Memory B cell (primary cell): ENCODE results near the gene LMO7.
"Not testable (repeated sequence)": the region's sequence is repeated elsewhere in the genome, so short reads cannot be mapped to it uniquely, and the experiment has no call there.

Experiments used
- ATAC-seq: fragments of 150-1000 bp; cut with Tn5 transposase; 2 replicates; pipeline ENCODE4 v1.10.0; 2021; ENCODE audit warnings: low read depth, mild to moderate bottlenecking, moderate library complexity
- DNase-seq, 2 donors: peaks; one replicate each; pipeline ENCODE4 v3.0.0; 2022; ENCODE audit warnings: low spot score in 2 of 2
- H3K27ac Mint-ChIP-seq: one replicate; pipeline ENCODE4 v1.8.0; 2022; ENCODE audit warnings: mild to moderate bottlenecking, moderate library complexity, mixed read lengths
- H3K27me3 Mint-ChIP-seq: one replicate; pipeline ENCODE4 v1.8.0; 2022; ENCODE audit warnings: mixed read lengths
- H3K36me3 Mint-ChIP-seq: one replicate; pipeline ENCODE4 v1.8.0; 2022; ENCODE audit warnings: mild to moderate bottlenecking, mixed read lengths
- H3K4me1 Mint-ChIP-seq: one replicate; pipeline ENCODE4 v1.8.0; 2022; ENCODE audit warnings: mixed read lengths
- H3K4me3 Mint-ChIP-seq: one replicate; pipeline ENCODE4 v1.8.0; 2022; ENCODE audit warnings: mild to moderate bottlenecking, moderate library complexity, mixed read lengths
- H3K9me3 Mint-ChIP-seq: one replicate; pipeline ENCODE4 v1.8.0; 2022; ENCODE audit warnings: mixed read lengths

LMO7 gene

GRCh38 chr13:75769141-75769905 lies 133.2 kb downstream of the LMO7 start:
- no peak for DNase-seq
- no peak overlapping the region for H3K4me3 Mint-ChIP-seq
- no peak for ATAC-seq
- H3K27ac Mint-ChIP-seq = no peak overlapping the region
- H3K9me3 Mint-ChIP-seq = peaks cover 2% of the 10 kb centered on the region
- H3K27me3 Mint-ChIP-seq = no peaks in the 10 kb centered on the region
- H3K4me1 Mint-ChIP-seq = peaks cover 2% of the 10 kb centered on the region
- H3K36me3 Mint-ChIP-seq = peaks cover 8% of the 10 kb centered on the region

- ATAC-seq = no peak
- H3K27ac Mint-ChIP-seq = no peak overlapping the region
Observed at GRCh38 chr13:75770164-75770563, 134.0 kb downstream of the LMO7 start.

GRCh38 chr13:75770592-75771011 lies 134.5 kb downstream of the LMO7 start:
- Mint-ChIP-seq H3K27me3 (no peaks in the 10 kb centered on the region), H3K4me3 (no peak overlapping the region), H3K36me3 (peaks cover 4% of the 10 kb centered on the region), H3K4me1 (peaks cover under 1% of the 10 kb centered on the region), H3K9me3 (peaks cover 2% of the 10 kb centered on the region), H3K27ac (no peak overlapping the region)
- DNase-seq (no peak), ATAC-seq (no peak)

More at GRCh38 chr13:75770164-75770563, 134.0 kb downstream of the LMO7 start:
- H3K36me3 Mint-ChIP-seq = peaks cover 8% of the 10 kb centered on the region
- H3K27me3 Mint-ChIP-seq = no peaks in the 10 kb centered on the region
- no peak for DNase-seq
- peaks cover 2% of the 10 kb centered on the region for H3K4me1 Mint-ChIP-seq
- H3K4me3 Mint-ChIP-seq = no peak overlapping the region
- peaks cover 2% of the 10 kb centered on the region for H3K9me3 Mint-ChIP-seq

DNA sequence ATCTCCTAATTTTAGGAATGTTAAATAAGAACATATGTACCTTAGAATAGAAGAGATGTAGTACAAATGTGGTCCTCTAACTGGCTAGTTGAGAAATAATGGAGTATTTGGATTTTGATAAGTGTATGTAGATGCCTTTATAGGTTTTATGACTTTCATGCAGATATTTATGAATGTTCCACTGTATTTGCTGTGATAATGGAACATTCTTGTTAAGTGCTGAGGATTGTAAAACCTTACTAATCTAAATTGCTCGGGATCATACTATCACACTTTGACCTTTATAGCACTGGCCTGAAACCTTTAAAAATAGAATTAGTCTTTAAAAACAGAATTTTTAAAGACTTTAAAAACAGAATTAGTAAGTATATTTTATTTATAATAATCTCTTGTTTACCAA lies 135.1 kb downstream of the LMO7 start:
- H3K36me3 Mint-ChIP-seq = peaks cover 2% of the 10 kb centered on the region
- H3K9me3 Mint-ChIP-seq = peaks cover 2% of the 10 kb centered on the region
- no peak overlapping the region for H3K4me3 Mint-ChIP-seq
- H3K27me3 Mint-ChIP-seq = no peaks in the 10 kb centered on the region
- DNase-seq = no peak
- peaks cover 2% of the 10 kb centered on the region for H3K4me1 Mint-ChIP-seq
- H3K27ac Mint-ChIP-seq = no peak overlapping the region
- ATAC-seq = no peak

DNA sequence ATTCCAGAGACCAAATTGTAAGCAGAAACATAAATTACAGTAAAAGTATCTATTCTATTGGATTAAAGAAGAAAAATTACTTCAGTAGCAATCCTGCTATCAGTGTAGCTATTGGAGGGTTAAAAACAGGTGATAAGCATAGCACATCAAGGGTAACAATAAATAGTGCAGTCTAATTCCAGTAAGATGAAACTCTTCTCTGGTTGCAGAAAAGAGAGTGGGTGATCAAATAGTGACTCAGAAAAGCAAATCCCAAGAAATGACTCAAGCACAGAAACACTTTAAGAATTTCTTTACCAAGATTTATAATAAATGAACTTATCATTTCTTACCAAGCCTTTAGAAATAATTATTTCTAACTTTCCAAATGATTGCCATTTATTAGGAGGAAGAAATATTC lies 135.7 kb downstream of the LMO7 start:
- no peak overlapping the region for H3K4me3 Mint-ChIP-seq
- H3K27me3 Mint-ChIP-seq = no peaks in the 10 kb centered on the region
- ATAC-seq = no peak
- H3K36me3 Mint-ChIP-seq = peaks cover 2% of the 10 kb centered on the region
- H3K27ac Mint-ChIP-seq = no peak overlapping the region
- peaks cover 2% of the 10 kb centered on the region for H3K9me3 Mint-ChIP-seq
- no peak for DNase-seq
- peaks cover 2% of the 10 kb centered on the region for H3K4me1 Mint-ChIP-seq

DNA sequence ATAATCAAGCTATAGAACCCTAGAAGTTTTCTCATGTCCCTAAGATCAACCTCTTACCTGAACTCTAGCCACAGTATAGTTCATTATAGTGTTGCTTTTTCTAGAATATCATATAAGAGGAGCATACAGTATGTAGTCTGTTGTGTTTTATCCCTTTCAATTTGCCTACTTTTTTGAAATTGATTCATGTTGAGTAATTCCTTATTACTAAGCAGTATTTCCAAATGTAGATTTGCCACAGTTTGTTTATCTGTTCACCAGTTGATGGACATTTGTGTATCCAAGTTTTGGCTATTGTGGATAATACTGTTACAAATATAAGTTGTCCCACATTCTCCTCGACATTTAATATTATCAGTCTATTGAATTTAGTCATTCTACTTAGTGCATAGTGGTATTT lies 138.0 kb downstream of the LMO7 start:
- peaks cover 7% of the 10 kb centered on the region for H3K36me3 Mint-ChIP-seq
- DNase-seq = no peak

GRCh38 chr13:75776550-75776949 lies 140.4 kb downstream of the LMO7 start:
- ATAC-seq = no peak
- Mint-ChIP-seq H3K4me3 (no peak overlapping the region), H3K4me1 (peaks cover 2% of the 10 kb centered on the region)

More for the DNA sequence above, 138.0 kb downstream of the LMO7 start:
- no peak overlapping the region for H3K27ac Mint-ChIP-seq
- ATAC-seq = no peak
- H3K4me3 Mint-ChIP-seq = no peak overlapping the region
- H3K27me3 Mint-ChIP-seq = no peaks in the 10 kb centered on the region
- peaks cover 5% of the 10 kb centered on the region for H3K9me3 Mint-ChIP-seq
- peaks cover 2% of the 10 kb centered on the region for H3K4me1 Mint-ChIP-seq

GRCh38 chr13:75779393-75779792 lies 143.3 kb downstream of the LMO7 start:
- Mint-ChIP-seq H3K36me3 (peaks cover 15% of the 10 kb centered on the region), H3K4me1 (peaks cover 2% of the 10 kb centered on the region), H3K27ac (no peak overlapping the region), H3K4me3 (no peak overlapping the region), H3K9me3 (peaks cover 11% of the 10 kb centered on the region), H3K27me3 (no peaks in the 10 kb centered on the region)
- no peak for DNase-seq
- no peak for ATAC-seq

More at GRCh38 chr13:75776550-75776949, 140.4 kb downstream of the LMO7 start:
- H3K27ac Mint-ChIP-seq = no peak overlapping the region
- DNase-seq = no peak
- no peaks in the 10 kb centered on the region for H3K27me3 Mint-ChIP-seq
- H3K9me3 Mint-ChIP-seq = peaks cover 13% of the 10 kb centered on the region
- peaks cover 14% of the 10 kb centered on the region for H3K36me3 Mint-ChIP-seq

GRCh38 chr13:75780103-75780502 lies 144.0 kb downstream of the LMO7 start:
- H3K4me3 Mint-ChIP-seq, H3K27ac Mint-ChIP-seq, H3K4me1 Mint-ChIP-seq, DNase-seq, ATAC-seq, H3K27me3 Mint-ChIP-seq: not testable (repeated sequence)
- Mint-ChIP-seq H3K36me3 (peaks cover 15% of the 10 kb centered on the region), H3K9me3 (peaks cover 11% of the 10 kb centered on the region)

- H3K4me1 Mint-ChIP-seq = no peaks in the 10 kb centered on the region
- no peaks in the 10 kb centered on the region for H3K27me3 Mint-ChIP-seq
- no peak overlapping the region for H3K27ac Mint-ChIP-seq
- peaks cover 11% of the 10 kb centered on the region for H3K9me3 Mint-ChIP-seq
- ATAC-seq (no peak), DNase-seq (no peak)
- H3K4me3 Mint-ChIP-seq = no peak overlapping the region
- peaks cover 20% of the 10 kb centered on the region for H3K36me3 Mint-ChIP-seq
Observed at GRCh38 chr13:75782985-75783384, 146.9 kb downstream of the LMO7 start.

- Mint-ChIP-seq H3K27me3 (no peaks in the 10 kb centered on the region), H3K36me3 (peaks cover 16% of the 10 kb centered on the region), H3K4me3 (no peak overlapping the region), H3K9me3 (peaks cover 10% of the 10 kb centered on the region), H3K4me1 (no peaks in the 10 kb centered on the region), H3K27ac (no peak overlapping the region)
- ATAC-seq (no peak), DNase-seq (no peak)
Observed at GRCh38 chr13:75784003-75784402, 147.9 kb downstream of the LMO7 start.

- Mint-ChIP-seq H3K36me3 (peaks cover 11% of the 10 kb centered on the region), H3K27ac (no peak overlapping the region), H3K27me3 (no peaks in the 10 kb centered on the region), H3K4me1 (no peaks in the 10 kb centered on the region), H3K4me3 (no peak overlapping the region), H3K9me3 (peaks cover 3% of the 10 kb centered on the region)
- no peak for DNase-seq
- no peak for ATAC-seq
Observed at GRCh38 chr13:75785130-75785529, 149.0 kb downstream of the LMO7 start.

- Mint-ChIP-seq H3K27me3 (no peaks in the 10 kb centered on the region), H3K9me3 (no peaks in the 10 kb centered on the region), H3K36me3 (peaks cover 8% of the 10 kb centered on the region), H3K27ac (no peak overlapping the region), H3K4me1 (no peaks in the 10 kb centered on the region), H3K4me3 (no peak overlapping the region)
- DNase-seq (no peak), ATAC-seq (no peak)
Observed at GRCh38 chr13:75787249-75787928, 151.3 kb downstream of the LMO7 start.

DNA sequence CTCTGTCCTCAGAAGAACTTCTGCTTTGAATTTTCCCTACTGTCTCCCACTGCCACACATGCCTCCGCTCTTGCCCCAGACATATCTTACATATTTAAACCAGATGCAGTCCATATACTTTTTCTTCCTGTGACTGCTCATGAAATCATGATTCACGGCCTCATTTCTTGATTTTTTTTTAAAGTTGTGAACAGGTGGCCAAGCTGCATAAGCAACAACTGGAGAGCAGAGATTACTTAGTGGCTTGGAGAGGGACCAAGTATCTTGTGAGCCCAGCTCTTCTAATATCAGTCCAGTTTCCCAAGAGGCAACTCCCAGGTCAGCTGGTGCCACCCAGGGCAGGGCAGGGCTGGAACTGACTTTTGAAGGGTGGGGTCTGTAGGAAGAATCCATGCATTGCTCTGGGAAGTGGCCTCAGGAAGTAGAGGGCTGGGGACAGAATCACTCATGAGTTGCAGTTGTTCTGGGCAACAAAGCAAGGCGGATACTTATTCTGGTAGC lies 152.4 kb downstream of the LMO7 start:
- DNase-seq (no peak), ATAC-seq (no peak)
- H3K4me3 Mint-ChIP-seq = no peak overlapping the region
- H3K27ac Mint-ChIP-seq = no peak overlapping the region
- no peaks in the 10 kb centered on the region for H3K27me3 Mint-ChIP-seq
- no peaks in the 10 kb centered on the region for H3K9me3 Mint-ChIP-seq
- H3K4me1 Mint-ChIP-seq = no peaks in the 10 kb centered on the region
- peaks cover 4% of the 10 kb centered on the region for H3K36me3 Mint-ChIP-seq
